HEK293 (cell line): Measurements from ENCODE around the gene MAPRE2.

Experiments used
- ATF2 ChIP-seq: fragments of 450-650 bp; formaldehyde crosslinking; IDR thresholded peaks from 2 replicates; pipeline ENCODE4 v1.5.1; 2016; ENCODE audit warnings: missing biosample characterization, missing genetic modification characterization, low read depth
- INSM2 ChIP-seq: fragments of 450-650 bp; formaldehyde crosslinking; IDR thresholded peaks from 2 replicates; pipeline ENCODE4 v1.5.1; 2016; ENCODE audit warnings: missing biosample characterization, missing genetic modification characterization
- MZF1 ChIP-seq: fragments of 450-650 bp; formaldehyde crosslinking; IDR thresholded peaks from 2 replicates; pipeline ENCODE4 v1.5.1; 2017; ENCODE audit warnings: missing biosample characterization, missing genetic modification characterization, borderline replicate concordance
- OVOL3 ChIP-seq: fragments of 450-650 bp; formaldehyde crosslinking; IDR thresholded peaks from 2 replicates; pipeline ENCODE4 v1.5.1; 2016; ENCODE audit warnings: missing biosample characterization, missing genetic modification characterization
- PATZ1 ChIP-seq: fragments of 450-650 bp; formaldehyde crosslinking; IDR thresholded peaks from 2 replicates; pipeline ENCODE4 v1.5.1; 2016; ENCODE audit warnings: missing biosample characterization, missing genetic modification characterization
- PBX3 ChIP-seq: sonication (generic); formaldehyde crosslinking; IDR thresholded peaks from 2 replicates; pipeline ENCODE4 v1.8.1; 2022; ENCODE audit warnings: mild to moderate bottlenecking, moderate library complexity, missing genetic modification reagents
- SP3 ChIP-seq: fragments of 450-650 bp; formaldehyde crosslinking; IDR thresholded peaks from 2 replicates; pipeline ENCODE4 v1.5.1; 2016; ENCODE audit warnings: missing biosample characterization, missing genetic modification characterization
- TSHZ1 ChIP-seq: fragments of 450-650 bp; formaldehyde crosslinking; IDR thresholded peaks from 2 replicates; pipeline ENCODE4 v1.5.1; 2016; ENCODE audit warnings: missing biosample characterization, missing genetic modification characterization, borderline replicate concordance
- ZBTB11 ChIP-seq: fragments of 450-650 bp; formaldehyde crosslinking; conservative IDR thresholded peaks from 2 replicates; pipeline ENCODE4 v1.5.1; 2016; ENCODE audit warnings: low read depth, missing biosample characterization, missing genetic modification characterization
- ZBTB20 ChIP-seq: fragments of 450-650 bp; formaldehyde crosslinking; IDR thresholded peaks from 2 replicates; pipeline ENCODE4 v1.5.1; 2016; ENCODE audit warnings: missing biosample characterization, missing genetic modification characterization
- ZBTB48 ChIP-seq: fragments of 450-650 bp; formaldehyde crosslinking; IDR thresholded peaks from 2 replicates; pipeline ENCODE4 v1.5.1; 2016; ENCODE audit warnings: missing biosample characterization, missing genetic modification characterization
- ZFP37 ChIP-seq: fragments of 450-650 bp; formaldehyde crosslinking; IDR thresholded peaks from 2 replicates; pipeline ENCODE4 v1.5.1; 2016; ENCODE audit warnings: missing biosample characterization, missing genetic modification characterization
- ZNF121 ChIP-seq: fragments of 450-650 bp; formaldehyde crosslinking; IDR thresholded peaks from 2 replicates; pipeline ENCODE4 v1.5.1; 2016; ENCODE audit warnings: missing biosample characterization, missing genetic modification characterization
- ZNF2 ChIP-seq: fragments of 450-650 bp; formaldehyde crosslinking; IDR thresholded peaks from 2 replicates; pipeline ENCODE4 v1.5.1; 2016; ENCODE audit warnings: missing biosample characterization, missing genetic modification characterization
- ZNF280D ChIP-seq: fragments of 450-650 bp; formaldehyde crosslinking; IDR thresholded peaks from 2 replicates; pipeline ENCODE4 v1.5.1; 2016; ENCODE audit warnings: missing biosample characterization, missing genetic modification characterization
- ZNF366 ChIP-seq: fragments of 450-650 bp; formaldehyde crosslinking; conservative IDR thresholded peaks from 2 replicates; pipeline ENCODE4 v1.5.1; 2016; ENCODE audit warnings: missing biosample characterization, missing genetic modification characterization
- ZNF391 ChIP-seq: fragments of 450-650 bp; formaldehyde crosslinking; IDR thresholded peaks from 2 replicates; pipeline ENCODE4 v1.5.1; 2016; ENCODE audit warnings: low read depth, missing biosample characterization, missing genetic modification characterization, borderline replicate concordance
- ZNF394 ChIP-seq: fragments of 450-650 bp; formaldehyde crosslinking; IDR thresholded peaks from 2 replicates; pipeline ENCODE4 v1.5.1; 2016; ENCODE audit warnings: missing biosample characterization, missing genetic modification characterization, mild to moderate bottlenecking, moderate library complexity, borderline replicate concordance
- ZNF433 ChIP-seq: fragments of 450-650 bp; formaldehyde crosslinking; IDR thresholded peaks from 2 replicates; pipeline ENCODE4 v1.5.1; 2016; ENCODE audit warnings: missing biosample characterization, missing genetic modification characterization, low read depth
- ZNF501 ChIP-seq: fragments of 450-650 bp; formaldehyde crosslinking; IDR thresholded peaks from 2 replicates; pipeline ENCODE4 v1.5.1; 2016; ENCODE audit warnings: missing biosample characterization, missing genetic modification characterization

Gene MAPRE2

GRCh38 chr18:35040988-35041814, at the start of gene MAPRE2 (continued):
- peak; percentile 87 for TF ChIP-seq SP3 (tag by site-specific recombination)
- 0 out of 2 replicates have a peak, but pooled peaks have one; percentile 83 for TF ChIP-seq PBX3 (CRISPR knock-in tag)
- peak; percentile 91 for TF ChIP-seq ZFP37
- TF ChIP-seq INSM2 = peak; percentile 14; the same call in 1 of the 2 replicates
- peak; percentile 19; the same call in 1 of the 2 replicates for TF ChIP-seq ZNF280D (tag by site-specific recombination)
- peak; percentile 72; the same call in 1 of the 2 replicates for TF ChIP-seq ZBTB48
- TF ChIP-seq OVOL3 (tag by site-specific recombination) = peak; percentile 67; the same call in 1 of the 2 replicates
- TF ChIP-seq ZNF391 = peak; percentile 69; the same call in 1 of the 2 replicates
- peak; percentile 5; the same call in 1 of the 2 replicates for TF ChIP-seq TSHZ1 (tag by site-specific recombination)
- TF ChIP-seq PATZ1 = peak; percentile 56; the same call in 1 of the 2 replicates
- peak; percentile 39; the same call in 1 of the 2 replicates for TF ChIP-seq ZNF2 (tag by site-specific recombination)
- TF ChIP-seq ZBTB20 (tag by site-specific recombination) = peak; percentile 66
- TF ChIP-seq ZNF121 (tag by site-specific recombination) = peak; percentile 39; the same call in 1 of the 2 replicates
- TF ChIP-seq ZNF501 (tag by site-specific recombination) = peak; percentile 98
- TF ChIP-seq MZF1 (tag by site-specific recombination) = peak; percentile 31; the same call in 1 of the 2 replicates
- TF ChIP-seq ZNF394 = peak; percentile 28; the same call in 1 of the 2 replicates
- 0 out of 2 replicates have a peak, but pooled peaks have one; percentile 58 for TF ChIP-seq ATF2 (tag by site-specific recombination)
- TF ChIP-seq ZNF433 (tag by site-specific recombination) = no peak
- TF ChIP-seq ZNF366 (tag by site-specific recombination) = peak; percentile 66
- peak; percentile 53; the same call in 1 of the 2 replicates for TF ChIP-seq ZBTB11 (tag by site-specific recombination)
